Natural killer cell (primary cell): Measurements from ENCODE around the gene SSTR3. TPM values are rescaled to one million over a fixed set of nuclear protein-coding genes. Genes with fewer than 3 reads are reported as not detected.

ENCODE experiments used
- ATAC-seq, 3 donors: fragments of 150-1000 bp in 2 of 3; fragments of 200-7000 bp in 1 of 3; cut with Tn5 transposase; 1 replicate in 1 of 3; 2 replicates in 2 of 3; pipeline ENCODE4 v1.10.0; 2021; ENCODE audit warnings: mild to moderate bottlenecking in 2 of 3, moderate library complexity in 2 of 3
- DNase-seq, 2 donors: peaks; one replicate each; pipeline versions ENCODE4 v3.0.0 to v3.0.0-alpha.2; 2013 to 2021; ENCODE audit warnings: mixed read lengths in 1 of 2
- H3K27ac ChIP-seq: one replicate; pipeline ENCODE4 v1.5.1; 2013; ENCODE audit warnings: mild to moderate bottlenecking, low read length
- H3K27me3 ChIP-seq: one replicate; pipeline ENCODE4 v1.6.1; 2013; ENCODE audit warnings: low read length; ENCODE audit not compliant: control insufficient read depth, insufficient read depth
- H3K36me3 ChIP-seq: one replicate; pipeline ENCODE4 v1.6.1; 2013; ENCODE audit warnings: low read length; ENCODE audit not compliant: control insufficient read depth, insufficient read depth
- H3K4me1 ChIP-seq: one replicate; pipeline ENCODE4 v1.6.1; 2013; ENCODE audit warnings: low read length; ENCODE audit not compliant: control insufficient read depth, insufficient read depth
- H3K4me3 ChIP-seq: one replicate; pipeline ENCODE4 v1.5.1; 2013; ENCODE audit warnings: low read length
- H3K9me3 ChIP-seq: one replicate; pipeline ENCODE4 v1.6.1; 2013; ENCODE audit warnings: low read length; ENCODE audit not compliant: control insufficient read depth, insufficient read depth
- H3K27ac Mint-ChIP-seq, 2 donors: one replicate each; pipeline ENCODE4 v1.8.0; 2022; ENCODE audit warnings: mild to moderate bottlenecking in 2 of 2, mixed read lengths in 2 of 2, moderate library complexity in 1 of 2
- H3K27me3 Mint-ChIP-seq, 2 donors: one replicate each; pipeline ENCODE4 v1.8.0; 2022; ENCODE audit warnings: low read depth in 2 of 2, mixed read lengths in 2 of 2
- H3K36me3 Mint-ChIP-seq: one replicate; pipeline ENCODE4 v1.8.0; 2022; ENCODE audit warnings: mixed read lengths
- H3K4me1 Mint-ChIP-seq, 2 donors: one replicate each; pipeline ENCODE4 v1.8.0; 2022; ENCODE audit warnings: mixed read lengths in 2 of 2
- H3K4me3 Mint-ChIP-seq: one replicate; pipeline ENCODE4 v1.8.0; 2022; ENCODE audit warnings: mild to moderate bottlenecking, moderate library complexity, mixed read lengths
- H3K9me3 Mint-ChIP-seq, 2 donors: one replicate each; pipeline ENCODE4 v1.8.0; 2022; ENCODE audit warnings: mixed read lengths in 2 of 2
- CTCF ChIP-seq: fragments of 200-600 bp; IDR thresholded peaks from one replicate; pipeline ENCODE4 v1.8.0; 2022; ENCODE audit warnings: antibody characterized with exemption
- WGBS: methylation state at CpG from one replicate; pipeline ENCODE4 v1.1.7; 2013; ENCODE audit warnings: missing lambda C conversion rate; ENCODE audit not compliant: insufficient coverage; 5-methylcytosine and 5-hydroxymethylcytosine counted together
- intact Hi-C: fragments of 100-400 bp; cut with micrococcal nuclease; formaldehyde crosslinking; loops from one replicate; pipeline ENCODE4 v1.14.2; 2022
- total RNA-seq, 4 donors: library from RNA; stranded (reverse); fragments of 120-200 nt in 1 of 4; gene quantifications; one replicate each; pipeline versions ENCODE4 v1.2.3 to v1.2.4, GENCODE V29; 2013 to 2022

The SSTR3 gene
- total RNA-seq, 3 donors from 2014 or later (not counting 1 experiment from before 2014, with no cell fraction given) = 0.20 to 0.64 (median 0.23) TPM

GRCh38 chr22:37194750-37195149 is 17.5 kb downstream of the SSTR3 start:
- Histone ChIP-seq H3K9me3 (no peaks in the 10 kb centered on the region), H3K4me1 (peaks cover 39% of the 10 kb centered on the region), H3K27me3 (no peaks in the 10 kb centered on the region), H3K36me3 (no peaks in the 10 kb centered on the region), H3K4me3 (no peak overlapping the region), H3K27ac (no peak overlapping the region)
- Mint-ChIP-seq H3K4me1 (peaks cover 44 to 56% of the 10 kb centered on the region in 2 donors), H3K27ac (peak overlapping the region; percentile 84 to 88), H3K9me3 (no peaks in the 10 kb centered on the region), H3K36me3 (no peaks in the 10 kb centered on the region), H3K4me3 (no peak overlapping the region), H3K27me3 (no peaks in the 10 kb centered on the region)
- intact Hi-C loops = loop anchor here (5.0 kb wide), 1 partner anchor 47 kb away; the partner anchor contains the start of gene IL2RB
- WGBS = 94% methylated on average over 2 of the region's 3 CpGs
- DNase-seq (no peak), ATAC-seq (no peak)
- TF ChIP-seq CTCF = no peak

- Histone ChIP-seq H3K4me3 (no peak overlapping the region), H3K27me3 (no peaks in the 10 kb centered on the region), H3K27ac (peak overlapping the region; percentile 54), H3K4me1 (peaks cover 33% of the 10 kb centered on the region), H3K36me3 (no peaks in the 10 kb centered on the region), H3K9me3 (no peaks in the 10 kb centered on the region)
- H3K27me3 Mint-ChIP-seq = no peaks in the 10 kb centered on the region
- 50% methylated on average over 10 of the region's 10 CpGs for WGBS
- ATAC-seq (peak; percentile 50 to 76 (median 66)), DNase-seq (peak in 1 of 2 donors; percentile 78)
- no peak for TF ChIP-seq CTCF
- intact Hi-C loops = no loop called here
- H3K9me3 Mint-ChIP-seq = no peaks in the 10 kb centered on the region
- H3K36me3 Mint-ChIP-seq = no peaks in the 10 kb centered on the region
- peak overlapping the region; percentile 84 to 88 for H3K27ac Mint-ChIP-seq
- peak overlapping the region; percentile 29 for H3K4me3 Mint-ChIP-seq
- peaks cover 45 to 56% of the 10 kb centered on the region in 2 donors for H3K4me1 Mint-ChIP-seq
Observed at GRCh38 chr22:37193629-37194191, 18.6 kb downstream of the SSTR3 start.

GRCh38 chr22:37192741-37193140 is 19.5 kb downstream of the SSTR3 start:
- H3K27ac ChIP-seq = no peak overlapping the region
- H3K27me3 ChIP-seq = no peaks in the 10 kb centered on the region
- H3K4me3 ChIP-seq = no peak overlapping the region
- no peaks in the 10 kb centered on the region for H3K9me3 ChIP-seq
- ATAC-seq (no peak), DNase-seq (no peak)
- Mint-ChIP-seq H3K9me3 (no peaks in the 10 kb centered on the region), H3K4me3 (no peak overlapping the region), H3K27ac (peak overlapping the region; percentile 84 to 88), H3K27me3 (no peaks in the 10 kb centered on the region), H3K4me1 (peaks cover 44 to 59% of the 10 kb centered on the region in 2 donors), H3K36me3 (no peaks in the 10 kb centered on the region)
- intact Hi-C loops = no loop called here
- 93% methylated on average over 1 of the region's 1 CpG for WGBS
- peaks cover 35% of the 10 kb centered on the region for H3K4me1 ChIP-seq
- no peak for TF ChIP-seq CTCF
- no peaks in the 10 kb centered on the region for H3K36me3 ChIP-seq

GRCh38 chr22:37192204-37192603 is 20.1 kb downstream of the SSTR3 start:
- Histone ChIP-seq H3K36me3 (no peaks in the 10 kb centered on the region), H3K27me3 (no peaks in the 10 kb centered on the region), H3K9me3 (no peaks in the 10 kb centered on the region), H3K27ac (no peak overlapping the region), H3K4me1 (peaks cover 35% of the 10 kb centered on the region), H3K4me3 (no peak overlapping the region)
- WGBS = 94% methylated on average over 1 of the region's 2 CpGs
- Mint-ChIP-seq H3K4me1 (peaks cover 46 to 61% of the 10 kb centered on the region in 2 donors), H3K27me3 (no peaks in the 10 kb centered on the region), H3K4me3 (no peak overlapping the region), H3K36me3 (no peaks in the 10 kb centered on the region), H3K9me3 (no peaks in the 10 kb centered on the region), H3K27ac (peak overlapping the region in 1 of 2 donors; percentile 84)
- ATAC-seq = no peak
- no peak for TF ChIP-seq CTCF
- intact Hi-C loops = no loop called here
- DNase-seq = no peak
